ENCODE measurements around the gene EPHA2.

DNA sequence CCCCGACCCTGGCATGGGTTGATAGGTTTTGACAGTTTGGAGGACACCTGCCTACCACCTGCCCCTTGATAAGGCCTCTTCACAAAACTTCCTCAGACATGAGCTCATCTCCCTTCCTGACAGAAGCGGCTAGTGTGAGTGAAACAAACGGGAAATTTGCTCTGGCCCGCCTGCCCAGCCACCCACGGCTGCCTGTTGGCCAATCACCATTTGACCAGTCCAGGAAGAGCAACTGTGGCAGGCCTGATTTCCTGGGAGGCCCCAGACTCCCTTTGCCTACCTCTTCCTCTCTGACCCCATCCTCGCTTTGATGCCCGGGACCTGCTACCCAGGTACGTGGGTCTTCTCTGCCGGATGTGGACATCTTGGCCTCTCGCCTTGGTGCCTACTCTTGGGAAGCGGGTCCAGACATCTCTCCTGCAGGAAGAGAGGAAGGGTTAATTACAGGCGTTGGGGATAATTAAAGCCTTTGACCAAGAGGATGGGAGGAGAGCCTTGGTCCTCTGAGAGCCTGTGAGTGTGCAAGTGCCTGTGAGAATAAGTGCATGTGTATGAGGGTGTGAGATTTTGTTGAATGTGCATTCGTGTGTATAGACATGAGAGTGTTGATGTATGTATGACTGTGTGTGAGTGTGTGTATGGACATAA is 1.1 kb upstream of the EPHA2 start:
- TF ChIP-seq RXRA (IDR thresholded peaks at IDR 0.05; ENCODE audit: borderline replicate concordance, low read depth) (no peak), TAF1 (IDR thresholded peaks at IDR 0.05; ENCODE audit: borderline replicate concordance, low read depth, low read length) (no peak), EP300 (IDR thresholded peaks at IDR 0.05; ENCODE audit: borderline replicate concordance in 1 of 2, low read depth in 1 of 2, low read length in 1 of 2) (no peak)
- TF ChIP-seq, protein P1, sequence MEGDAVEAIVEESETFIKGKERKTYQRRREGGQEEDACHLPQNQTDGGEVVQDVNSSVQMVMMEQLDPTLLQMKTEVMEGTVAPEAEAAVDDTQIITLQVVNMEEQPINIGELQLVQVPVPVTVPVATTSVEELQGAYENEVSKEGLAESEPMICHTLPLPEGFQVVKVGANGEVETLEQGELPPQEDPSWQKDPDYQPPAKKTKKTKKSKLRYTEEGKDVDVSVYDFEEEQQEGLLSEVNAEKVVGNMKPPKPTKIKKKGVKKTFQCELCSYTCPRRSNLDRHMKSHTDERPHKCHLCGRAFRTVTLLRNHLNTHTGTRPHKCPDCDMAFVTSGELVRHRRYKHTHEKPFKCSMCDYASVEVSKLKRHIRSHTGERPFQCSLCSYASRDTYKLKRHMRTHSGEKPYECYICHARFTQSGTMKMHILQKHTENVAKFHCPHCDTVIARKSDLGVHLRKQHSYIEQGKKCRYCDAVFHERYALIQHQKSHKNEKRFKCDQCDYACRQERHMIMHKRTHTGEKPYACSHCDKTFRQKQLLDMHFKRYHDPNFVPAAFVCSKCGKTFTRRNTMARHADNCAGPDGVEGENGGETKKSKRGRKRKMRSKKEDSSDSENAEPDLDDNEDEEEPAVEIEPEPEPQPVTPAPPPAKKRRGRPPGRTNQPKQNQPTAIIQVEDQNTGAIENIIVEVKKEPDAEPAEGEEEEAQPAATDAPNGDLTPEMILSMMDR (IDR thresholded peaks at IDR 0.05): no peak
